ENCODE data around the gene RYR2. TPM values are rescaled to one million over a fixed set of nuclear protein-coding genes. Genes with fewer than 3 reads are reported as not detected.

Gene RYR2
- 3.3 and 3.4 TPM in 2 replicates for total RNA-seq (2021)
- long read RNA-seq, partial matches to known transcripts = 2 of 13 reads
- long read RNA-seq, other reads (novel, unspliced or antisense) = 11 of 13 reads

- peaks cover 30 to 34% of the 10 kb centered on the region in 2 experiments for H3K4me1 Mint-ChIP-seq
- no CpG with 5 or more reads among the region's 87 CpGs for WGBS (ENCODE audit: extremely low coverage, insufficient read length, low lambda C conversion rate)
- peak; percentile 90 for TF ChIP-seq CTCF (conservative IDR thresholded peaks at IDR 0.05)
- H3K27me3 Mint-ChIP-seq (ENCODE audit: low read depth) = peaks cover 40% of the 10 kb centered on the region
- Histone ChIP-seq H4K8ac (replicated peaks; ENCODE audit: insufficient read length, low read depth, low read length) (no peak within 1 kb of the TSS), H2AFZ (ENCODE audit: low read length) (no peak within 1 kb of the TSS), H2BK15ac (ENCODE audit: low read depth, low read length) (no peak within 1 kb of the TSS), H4K91ac (ENCODE audit: insufficient read length, low read depth, low read length) (no peak within 1 kb of the TSS), H3K56ac (ENCODE audit: insufficient read length, low read depth, low read length) (no peak within 1 kb of the TSS), H4K20me1 (ENCODE audit: control insufficient read depth, insufficient read depth, insufficient read length) (no peaks in the 10 kb centered on the region), H3K14ac (ENCODE audit: insufficient read depth, low read length) (no peak within 1 kb of the TSS), H2BK5ac (ENCODE audit: insufficient read length, low read length) (no peak within 1 kb of the TSS), H3K4me1 (ENCODE audit: insufficient read depth, low read length) (peaks cover 3% of the 10 kb centered on the region; the same call in 1 of the 2 replicates), H3K79me1 (ENCODE audit: insufficient read depth, low read depth, low read length, poor library complexity, severe bottlenecking) (no peaks in the 10 kb centered on the region), H3K9me3 (ENCODE audit: control insufficient read depth, low read depth, low read length) (no peaks in the 10 kb centered on the region), H3K79me2 (ENCODE audit: insufficient read depth, low read length) (no peaks in the 10 kb centered on the region; the same call in 1 of the 2 replicates), H3K4ac (ENCODE audit: low read depth, low read length) (no peak within 1 kb of the TSS), H3K4me2 (ENCODE audit: insufficient read depth, insufficient read length, low read length) (peak within 1 kb of the TSS; percentile 88), H2BK12ac (ENCODE audit: insufficient read length, low read depth, low read length) (no peak within 1 kb of the TSS), H3K23me2 (ENCODE audit: insufficient read length, low read depth, low read length, poor library complexity, severe bottlenecking) (peaks cover 16% of the 10 kb centered on the region), H2BK120ac (ENCODE audit: low read depth, low read length, poor library complexity, severe bottlenecking) (no peak within 1 kb of the TSS), H3K27me3 (ENCODE audit: insufficient read depth, low read length) (peaks cover 18% of the 10 kb centered on the region; the same call in 1 of the 2 replicates), H3K18ac (ENCODE audit: insufficient read length, low read depth, low read length) (no peak within 1 kb of the TSS), H3K9ac (ENCODE audit: extremely low read depth, insufficient read length, low read length) (no peak within 1 kb of the TSS), H2BK20ac (ENCODE audit: low read depth, low read length, poor library complexity, severe bottlenecking) (no peak within 1 kb of the TSS), H2AK5ac (ENCODE audit: insufficient read length, low read length) (no peak within 1 kb of the TSS), H3K27ac (ENCODE audit: insufficient read length, low read depth, low read length) (no peak within 1 kb of the TSS), H3K23ac (ENCODE audit: insufficient read length, low read depth, low read length) (no peak within 1 kb of the TSS), H3T11ph (ENCODE audit: low read length) (no peak within 1 kb of the TSS), H4K5ac (ENCODE audit: insufficient read length, low read depth, low read length) (no peak within 1 kb of the TSS)
- peaks cover 0 to 7% (median 0%) of the 10 kb centered on the region in 3 experiments; a peak in 1 of 7 replicates for H3K36me3 Mint-ChIP-seq (ENCODE audit: insufficient read depth in 1 of 3, low read depth in 3 of 3)
- H3K9me3 Mint-ChIP-seq = no peaks in the 10 kb centered on the region; a peak in 2 of 5 replicates
- peak; percentile 87 for DNase-seq
- H3K27ac Mint-ChIP-seq = no peak within 1 kb of the TSS; a peak in 1 of 7 replicates
- peak within 1 kb of the TSS; percentile 78 to 91 for H3K4me3 Mint-ChIP-seq
Measured at GRCh38 chr1:237041795-237042525, at the start of gene RYR2. Gene RYR2, plus strand, starts transcription at chr1:237042184. Its CDS starts 338 bp downstream, at chr1:237042522.
